Breast epithelium (tissue), 4 donors: Measurements from ENCODE around the gene BTD. TPM values are rescaled to one million over a fixed set of nuclear protein-coding genes. Genes with fewer than 3 reads are reported as not detected.

Experiments used
- DNase-seq, 2 donors: peaks; one replicate each; pipeline ENCODE4 v3.0.0-alpha.2; 2019; ENCODE audit warnings: low spot score in 2 of 2
- H3K27ac ChIP-seq, 2 donors: fragments of 200-600 bp; sonication (generic) in 1 of 2; one replicate each; pipeline ENCODE4 v1.5.1; 2016 to 2019; ENCODE audit warnings: mild to moderate bottlenecking in 1 of 2
- H3K27me3 ChIP-seq, 2 donors: fragments of 200-600 bp; sonication (generic) in 1 of 2; one replicate each; pipeline versions ENCODE4 v1.5.1 to v1.6.0; 2017 to 2019; ENCODE audit warnings: control low read depth in 1 of 2, mild to moderate bottlenecking in 1 of 2
- H3K36me3 ChIP-seq: fragments of 200-600 bp; one replicate; pipeline ENCODE4 v1.5.1; 2019
- H3K4me1 ChIP-seq, 2 donors: fragments of 200-600 bp; sonication (generic); one replicate each; pipeline ENCODE4 v1.5.1; 2016 to 2019; ENCODE audit warnings: control low read depth in 1 of 2
- H3K4me3 ChIP-seq, 3 donors: fragments of 200-600 bp; sonication (generic); 1 replicate in 2 of 3; 2 replicates in 1 of 3; pipeline ENCODE4 v1.5.1; 2016 to 2019; ENCODE audit warnings: mild to moderate bottlenecking in 3 of 3, moderate library complexity in 2 of 3
- H3K9me3 ChIP-seq, 2 donors: fragments of 200-600 bp; sonication (generic) in 1 of 2; one replicate each; pipeline ENCODE4 v1.5.1; 2016 to 2019; ENCODE audit warnings: control low read depth in 1 of 2
- CTCF ChIP-seq, 3 donors: fragments of 450-650 bp; IDR thresholded peaks; one replicate each; pipeline ENCODE4 v1.5.1; 2016 to 2017; ENCODE audit warnings: antibody characterized with exemption in 3 of 3, mild to moderate bottlenecking in 3 of 3, moderate library complexity in 3 of 3
- POLR2A ChIP-seq: fragments of 450-650 bp; IDR thresholded peaks from one replicate; pipeline ENCODE4 v1.6.1; 2016; ENCODE audit warnings: antibody characterized with exemption, mild to moderate bottlenecking, moderate library complexity
- POLR2AphosphoS5 ChIP-seq, 3 donors: sonication (generic); formaldehyde crosslinking; IDR thresholded peaks; one replicate each; pipeline ENCODE4 v1.6.1; 2017; ENCODE audit warnings: antibody characterized with exemption in 3 of 3
- intact Hi-C: fragments of 100-400 bp; cut with DNase I; formaldehyde crosslinking; loops from one replicate; pipeline ENCODE4 v1.15.1; 2023; ENCODE audit warnings: low total_unique reads
- total RNA-seq, 3 donors: library from RNA; depleted of rRNA; stranded (reverse); fragments of >200 nt; gene quantifications; one replicate each; pipeline ENCODE4 v1.1.0, GENCODE V29; 2016

BTD gene
- total RNA-seq, 3 donors from 2014 or later: 30.2 to 89.8 (median 35.1) TPM

GRCh38 chr3:15575446-15575845, 26.1 kb upstream of the BTD start:
- TF ChIP-seq POLR2A (no peak), CTCF (IDR thresholded peaks at IDR 0.05) (no peak), POLR2AphosphoS5 (IDR thresholded peaks at IDR 0.05) (no peak)
- H3K9me3 ChIP-seq: no peaks in the 10 kb centered on the region
- H3K4me1 ChIP-seq: no peaks in the 10 kb centered on the region
- no peaks in the 10 kb centered on the region for H3K27me3 ChIP-seq
- intact Hi-C loops: no loop called here
- no peaks in the 10 kb centered on the region for H3K36me3 ChIP-seq
- H3K4me3 ChIP-seq: no peak overlapping the region
- no peak for DNase-seq
- H3K27ac ChIP-seq: no peak overlapping the region

- Histone ChIP-seq H3K36me3 (peaks cover 3% of the 10 kb centered on the region), H3K27ac (no peak overlapping the region), H3K4me3 (no peak overlapping the region), H3K9me3 (no peaks in the 10 kb centered on the region), H3K27me3 (no peaks in the 10 kb centered on the region), H3K4me1 (no peaks in the 10 kb centered on the region)
- intact Hi-C loops: no loop called here
- TF ChIP-seq POLR2AphosphoS5 (IDR thresholded peaks at IDR 0.05) (no peak), CTCF (IDR thresholded peaks at IDR 0.05) (no peak), POLR2A (no peak)
- DNase-seq: no peak
Observed at GRCh38 chr3:15576475-15576874, 25.1 kb upstream of the BTD start.

- TF ChIP-seq POLR2AphosphoS5 (IDR thresholded peaks at IDR 0.05) (no peak), POLR2A (no peak), CTCF (IDR thresholded peaks at IDR 0.05) (no peak)
- Histone ChIP-seq H3K27me3 (no peaks in the 10 kb centered on the region), H3K4me3 (no peak overlapping the region), H3K9me3 (no peaks in the 10 kb centered on the region), H3K27ac (no peak overlapping the region), H3K36me3 (peaks cover 9% of the 10 kb centered on the region), H3K4me1 (no peaks in the 10 kb centered on the region)
- intact Hi-C loops: no loop called here
- no peak for DNase-seq
Observed at GRCh38 chr3:15578289-15578867, 23.2 kb upstream of the BTD start.

- Histone ChIP-seq H3K36me3 (peaks cover 9% of the 10 kb centered on the region), H3K27me3 (no peaks in the 10 kb centered on the region), H3K4me1 (no peaks in the 10 kb centered on the region), H3K4me3 (no peak overlapping the region), H3K27ac (no peak overlapping the region), H3K9me3 (no peaks in the 10 kb centered on the region)
- no peak for TF ChIP-seq CTCF (IDR thresholded peaks at IDR 0.05)
- TF ChIP-seq POLR2AphosphoS5 (IDR thresholded peaks at IDR 0.05): no peak
- TF ChIP-seq POLR2A: no peak
- intact Hi-C loops: no loop called here
- no peak for DNase-seq
Observed at GRCh38 chr3:15579051-15579450, 22.5 kb upstream of the BTD start.

GRCh38 chr3:15581471-15582394, 19.8 kb upstream of the BTD start:
- no peak for DNase-seq
- Histone ChIP-seq H3K4me1 (no peaks in the 10 kb centered on the region), H3K4me3 (no peak overlapping the region), H3K36me3 (peaks cover 22% of the 10 kb centered on the region), H3K9me3 (no peaks in the 10 kb centered on the region), H3K27me3 (no peaks in the 10 kb centered on the region), H3K27ac (no peak overlapping the region)
- intact Hi-C loops: no loop called here
- TF ChIP-seq POLR2AphosphoS5 (IDR thresholded peaks at IDR 0.05) (no peak), CTCF (IDR thresholded peaks at IDR 0.05) (no peak), POLR2A (no peak)
